H1 (cell line): ENCODE results near the gene ADRM1.

ENCODE experiments used
- CBX5 ChIP-seq: fragments of 300-800, 300-1000 bp; sonication (generic); IDR thresholded peaks from 2 replicates; pipeline ENCODE4 v1.7.1; 2016; ENCODE audit warnings: antibody characterized with exemption, low read length, low read depth
- CTCF ChIP-seq, 3 experiments: IDR thresholded peaks; 1 replicate in 2 of 3; 2 replicates in 1 of 3; pipeline versions ENCODE4 v1.5.1 to v1.6.1; 2011; ENCODE audit warnings: low read length in 3 of 3, mild to moderate bottlenecking in 3 of 3, inconsistent platforms in 2 of 3, low read depth in 1 of 3, moderate library complexity in 1 of 3; ENCODE audit not compliant: insufficient read depth in 1 of 3; ENCODE audit errors: control extremely low read depth in 1 of 3
- KDM4A ChIP-seq: IDR thresholded peaks from one replicate; pipeline ENCODE4 v1.7.1; 2012; ENCODE audit warnings: low read depth, mild to moderate bottlenecking, moderate library complexity, low read length, inconsistent platforms; ENCODE audit not compliant: severe bottlenecking
- RAD21 ChIP-seq, 2 experiments: IDR thresholded peaks in 1 of 2; conservative IDR thresholded peaks in 1 of 2; 2 replicates each; pipeline ENCODE4 v1.6.1; 2011; ENCODE audit warnings: low read depth in 2 of 2, low read length in 2 of 2, improper control_type of control experiment in 1 of 2, inconsistent platforms in 1 of 2, mild to moderate bottlenecking in 1 of 2, moderate library complexity in 1 of 2
- RXRA ChIP-seq: IDR thresholded peaks from 2 replicates; pipeline ENCODE4 v1.6.1; 2011; ENCODE audit warnings: low read depth, mild to moderate bottlenecking, low read length, moderate library complexity; ENCODE audit not compliant: insufficient read depth
- SIN3A ChIP-seq, 2 experiments: IDR thresholded peaks in 1 of 2; conservative IDR thresholded peaks in 1 of 2; 2 replicates each; pipeline ENCODE4 v1.6.1; 2011 to 2012; ENCODE audit warnings: low read length in 2 of 2, improper control_type of control experiment in 1 of 2, low read depth in 1 of 2, mild to moderate bottlenecking in 1 of 2
- SRF ChIP-seq: IDR thresholded peaks from 2 replicates; pipeline ENCODE4 v1.6.1; 2011; ENCODE audit warnings: mild to moderate bottlenecking, low read depth, low read length, moderate library complexity

- TF ChIP-seq CTCF (IDR thresholded peaks at IDR 0.05; ENCODE audit: control extremely low read depth in 1 of 3, insufficient read depth in 1 of 3, low read depth in 1 of 3, low read length in 3 of 3) (no peak), SIN3A (conservative IDR thresholded peaks at IDR 0.05 in 1 of 2, IDR thresholded peaks at IDR 0.05 in 1 of 2; ENCODE audit: low read depth in 1 of 2, low read length in 2 of 2) (no peak), RXRA (no peak), RAD21 (IDR thresholded peaks at IDR 0.05 in 1 of 2, conservative IDR thresholded peaks at IDR 0.05 in 1 of 2; ENCODE audit: low read depth in 2 of 2, low read length in 2 of 2) (no peak), CBX5 (no peak), SRF (no peak), KDM4A (no peak)
Observed at GRCh38 chr20:62300319-62300718, 2.5 kb upstream of the ADRM1 start.
